Retinal pigment epithelial cell (primary cell): ENCODE measurements around the gene EIF4G2.

Experiments used
- DNase-seq: peaks from one replicate; pipeline ENCODE4 v3.0.0-alpha.2; 2010; ENCODE audit warnings: low read depth
- H3K4me3 ChIP-seq: 2 replicates; pipeline ENCODE4 v1.5.1; 2011; ENCODE audit warnings: mild to moderate bottlenecking, low read length, control low read depth, moderate library complexity
- TF ChIP-seq, protein P1 (sequence below): conservative IDR thresholded peaks from 2 replicates; pipeline ENCODE4 v1.5.1; 2011; ENCODE audit warnings: low read depth, low read length, control low read depth, inconsistent platforms

EIF4G2 gene

GRCh38 chr11:10807493-10808234 is 1.1 kb downstream of the EIF4G2 start:
- TF ChIP-seq, protein P1, sequence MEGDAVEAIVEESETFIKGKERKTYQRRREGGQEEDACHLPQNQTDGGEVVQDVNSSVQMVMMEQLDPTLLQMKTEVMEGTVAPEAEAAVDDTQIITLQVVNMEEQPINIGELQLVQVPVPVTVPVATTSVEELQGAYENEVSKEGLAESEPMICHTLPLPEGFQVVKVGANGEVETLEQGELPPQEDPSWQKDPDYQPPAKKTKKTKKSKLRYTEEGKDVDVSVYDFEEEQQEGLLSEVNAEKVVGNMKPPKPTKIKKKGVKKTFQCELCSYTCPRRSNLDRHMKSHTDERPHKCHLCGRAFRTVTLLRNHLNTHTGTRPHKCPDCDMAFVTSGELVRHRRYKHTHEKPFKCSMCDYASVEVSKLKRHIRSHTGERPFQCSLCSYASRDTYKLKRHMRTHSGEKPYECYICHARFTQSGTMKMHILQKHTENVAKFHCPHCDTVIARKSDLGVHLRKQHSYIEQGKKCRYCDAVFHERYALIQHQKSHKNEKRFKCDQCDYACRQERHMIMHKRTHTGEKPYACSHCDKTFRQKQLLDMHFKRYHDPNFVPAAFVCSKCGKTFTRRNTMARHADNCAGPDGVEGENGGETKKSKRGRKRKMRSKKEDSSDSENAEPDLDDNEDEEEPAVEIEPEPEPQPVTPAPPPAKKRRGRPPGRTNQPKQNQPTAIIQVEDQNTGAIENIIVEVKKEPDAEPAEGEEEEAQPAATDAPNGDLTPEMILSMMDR, result no peak
- no peak for DNase-seq
- H3K4me3 ChIP-seq, result peak overlapping the region; percentile 80

DNA sequence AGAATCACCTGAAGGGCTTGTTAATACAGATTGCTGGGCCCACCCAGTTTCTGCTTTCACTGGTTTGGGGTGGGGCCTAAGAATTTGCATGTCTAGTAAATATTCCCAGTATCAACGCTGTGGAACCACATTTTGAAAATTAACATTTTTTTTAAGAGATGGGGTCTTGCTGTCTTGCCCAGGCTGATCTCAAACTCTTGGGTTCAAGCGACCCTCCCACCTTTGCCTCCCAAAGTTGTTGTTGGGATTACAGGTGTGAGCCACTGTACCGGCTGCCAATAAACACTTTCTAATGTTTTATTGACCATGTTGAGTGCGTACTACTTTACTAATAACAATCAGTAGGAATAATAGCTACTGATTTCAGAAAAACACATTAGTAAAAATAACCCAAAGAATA is 2.5 kb downstream of the EIF4G2 start:
- DNase-seq, result no peak
- TF ChIP-seq, protein P1, result no peak
- peak overlapping the region; percentile 80 for H3K4me3 ChIP-seq

GRCh38 chr11:10805741-10806140 is 3.0 kb downstream of the EIF4G2 start:
- no peak overlapping the region for H3K4me3 ChIP-seq
- DNase-seq, result no peak
- TF ChIP-seq, protein P1, result no peak

DNA sequence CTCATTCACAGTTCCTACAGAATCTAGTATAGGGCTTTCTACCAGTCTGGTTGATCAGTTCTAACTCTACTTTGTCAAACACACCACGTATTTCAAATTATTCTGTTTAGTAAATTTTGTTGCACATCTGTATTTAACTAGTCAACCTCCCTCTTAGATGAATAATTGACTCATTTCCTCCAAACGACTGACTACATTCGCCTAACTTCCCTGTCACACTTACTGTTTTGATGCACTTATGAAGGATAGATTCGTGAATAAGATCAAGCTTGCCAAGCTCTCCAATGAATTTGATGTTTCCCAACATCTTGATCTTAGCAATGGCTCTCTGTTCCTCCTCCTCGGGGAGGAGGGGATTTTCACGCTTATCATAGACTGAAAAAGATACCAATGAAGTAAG is 5.0 kb downstream of the EIF4G2 start:
- TF ChIP-seq, protein P1, result no peak
- no peak overlapping the region for H3K4me3 ChIP-seq
- no peak for DNase-seq

DNA sequence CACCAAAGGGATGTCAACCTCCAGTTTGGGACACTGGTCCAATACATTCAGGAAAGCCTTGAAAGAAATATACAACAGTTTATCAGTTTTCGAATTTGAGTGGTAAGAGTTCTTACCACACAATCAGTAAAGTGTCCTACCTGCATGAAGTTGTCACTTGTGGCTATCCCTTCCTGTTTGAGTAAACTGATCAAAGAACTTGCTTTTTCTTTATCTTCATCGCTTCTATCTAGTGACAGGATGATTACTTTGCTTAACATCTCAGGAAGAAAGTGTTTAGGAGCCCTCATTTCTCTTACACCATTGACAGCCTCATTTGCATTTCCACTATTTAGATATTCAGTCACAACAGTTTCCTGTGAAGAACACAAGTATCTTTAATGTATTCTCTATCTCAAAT is 8.4 kb downstream of the EIF4G2 start:
- no peak for DNase-seq
- TF ChIP-seq, protein P1, result no peak
- no peak overlapping the region for H3K4me3 ChIP-seq

GRCh38 chr11:10798330-10798928 is 10.3 kb downstream of the EIF4G2 start:
- TF ChIP-seq, protein P1, result no peak
- no peak overlapping the region for H3K4me3 ChIP-seq
- DNase-seq, result no peak

DNA sequence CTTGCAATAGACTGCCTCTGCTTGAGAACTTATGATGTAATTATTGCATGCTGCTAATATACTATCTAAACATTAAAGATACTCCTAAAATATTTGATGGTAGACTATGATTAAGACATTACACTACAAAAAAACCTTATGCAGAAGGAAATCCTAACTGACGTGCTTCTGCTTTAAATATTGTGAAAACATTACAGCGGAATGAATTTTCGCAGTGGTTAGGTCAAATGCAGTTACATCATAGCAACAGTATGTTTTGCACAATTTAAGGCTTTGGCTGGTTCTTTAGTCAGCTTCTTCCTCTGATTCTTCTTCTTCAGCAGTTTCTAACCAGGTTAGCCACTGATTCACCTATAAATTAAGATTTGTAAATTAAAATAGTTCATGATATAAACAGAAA is 11.2 kb downstream of the EIF4G2 start:
- no peak overlapping the region for H3K4me3 ChIP-seq
- DNase-seq, result no peak
- TF ChIP-seq, protein P1, result no peak
